IMR-90 (cell line): ENCODE data around the gene PYY. TPM values are rescaled to one million over a fixed set of nuclear protein-coding genes. Genes with fewer than 3 reads are reported as not detected.

Source experiments
- ATAC-seq: fragments of 200-7000 bp; cut with Tn5 transposase; 2 replicates; pipeline ENCODE4 v1.9.1; 2020; ENCODE audit warnings: low read depth, mild to moderate bottlenecking, moderate library complexity
- BruUV-seq: library from RNA; stranded (reverse); fragments of 400-500 nt; replicated peaks from 2 replicates; lab custom pipeline; 2021; lab: Mats Ljungman, UMichigan
- CTCF ChIA-PET: fragments of 300-600 bp; formaldehyde crosslinking; extraction: SDS; loops from one replicate; lab custom pipeline; 2021; ENCODE audit warnings: antibody characterized with exemption; lab: Yijun Ruan, JAX
- POLR2A ChIA-PET: fragments of 300-600 bp; sonication (Branson Sonifier 250); formaldehyde crosslinking; loops from one replicate; lab custom pipeline; 2022; ENCODE audit warnings: antibody characterized with exemption; ENCODE audit not compliant: unreplicated experiment; lab: Charles Lee
- DNase-seq: peaks from one replicate; pipeline ENCODE4 v3.0.0; 2013
- H2AFZ ChIP-seq: replicated peaks from 2 replicates; pipeline ENCODE3; 2013; ENCODE audit warnings: low read length, mild to moderate bottlenecking; ENCODE audit not compliant: poor library complexity
- H2AK5ac ChIP-seq: 2 replicates; pipeline ENCODE4 v1.6.1; 2013; ENCODE audit warnings: low read depth, low read length, inconsistent platforms
- H2AK9ac ChIP-seq: replicated peaks from 2 replicates; pipeline ENCODE3; 2013; ENCODE audit warnings: mild to moderate bottlenecking, low read depth, low read length, moderate library complexity; ENCODE audit not compliant: poor library complexity
- H2BK120ac ChIP-seq: 2 replicates; pipeline ENCODE4 v1.6.1; 2013; ENCODE audit warnings: low read depth, low read length, inconsistent platforms
- H2BK15ac ChIP-seq: 3 replicates; pipeline ENCODE4 v1.6.1; 2013; ENCODE audit warnings: low read depth, low read length, inconsistent platforms
- H2BK20ac ChIP-seq: 2 replicates; pipeline ENCODE4 v1.6.1; 2013; ENCODE audit warnings: low read depth, mild to moderate bottlenecking, inconsistent platforms, low read length, moderate library complexity
- H2BK5ac ChIP-seq: 2 replicates; pipeline ENCODE4 v1.6.1; 2013; ENCODE audit warnings: mild to moderate bottlenecking, low read depth, low read length, inconsistent platforms; ENCODE audit not compliant: poor library complexity, severe bottlenecking
- H3K14ac ChIP-seq: replicated peaks from 2 replicates; pipeline ENCODE4 v1.6.1; 2013; ENCODE audit warnings: low read depth, low read length, inconsistent platforms
- H3K18ac ChIP-seq: 2 replicates; pipeline ENCODE4 v1.6.1; 2013; ENCODE audit warnings: low read depth, low read length, control low read depth
- H3K23ac ChIP-seq: 2 replicates; pipeline ENCODE4 v1.6.1; 2013; ENCODE audit warnings: low read depth, low read length, inconsistent platforms
- H3K27ac ChIP-seq: 2 replicates; pipeline ENCODE4 v1.5.1; 2013; ENCODE audit warnings: mild to moderate bottlenecking, control low read depth, low read length; ENCODE audit not compliant: insufficient read depth
- H3K27me3 ChIP-seq: 2 replicates; pipeline ENCODE4 v1.6.1; 2013; ENCODE audit warnings: low read length; ENCODE audit not compliant: control insufficient read depth, insufficient read depth
- H3K36me3 ChIP-seq: 2 replicates; pipeline ENCODE4 v1.6.1; 2013; ENCODE audit warnings: low read length, mixed read lengths; ENCODE audit not compliant: control insufficient read depth, insufficient read depth
- H3K4ac ChIP-seq: 2 replicates; pipeline ENCODE4 v1.6.1; 2013; ENCODE audit warnings: low read depth, low read length, inconsistent platforms
- H3K4me1 ChIP-seq: 2 replicates; pipeline ENCODE4 v1.6.1; 2013; ENCODE audit warnings: low read length, mixed read lengths; ENCODE audit not compliant: control insufficient read depth, insufficient read depth
- H3K4me2 ChIP-seq: 2 replicates; pipeline ENCODE4 v1.6.1; 2013; ENCODE audit warnings: low read depth, mild to moderate bottlenecking, control low read depth, low read length, moderate library complexity
- H3K4me3 ChIP-seq: 2 replicates; pipeline ENCODE4 v1.5.1; 2013; ENCODE audit warnings: low read depth, mild to moderate bottlenecking, control low read depth, low read length, moderate library complexity; ENCODE audit not compliant: insufficient read depth
- H3K56ac ChIP-seq: 2 replicates; pipeline ENCODE4 v1.6.1; 2013; ENCODE audit warnings: low read length, inconsistent platforms; ENCODE audit not compliant: insufficient read depth; ENCODE audit errors: extremely low read depth
- H3K79me1 ChIP-seq, 2 experiments: 2 replicates each; pipeline ENCODE4 v1.6.1; 2013; ENCODE audit warnings: low read length in 2 of 2, inconsistent platforms in 1 of 2, low read depth in 1 of 2
- H3K9ac ChIP-seq: 2 replicates; pipeline ENCODE4 v1.6.1; 2013; ENCODE audit warnings: low read depth, low read length, control low read depth
- H3K9me1 ChIP-seq: 2 replicates; pipeline ENCODE4 v1.6.1; 2013; ENCODE audit warnings: low read length, inconsistent platforms; ENCODE audit not compliant: insufficient read depth
- H3K9me3 ChIP-seq: 2 replicates; pipeline ENCODE4 v1.6.1; 2013; ENCODE audit warnings: low read length; ENCODE audit not compliant: control insufficient read depth, insufficient read depth
- H4K20me1 ChIP-seq: 2 replicates; pipeline ENCODE4 v1.6.1; 2013; ENCODE audit warnings: low read length, inconsistent platforms; ENCODE audit not compliant: insufficient read depth
- H4K5ac ChIP-seq: 2 replicates; pipeline ENCODE4 v1.6.1; 2013; ENCODE audit warnings: mild to moderate bottlenecking, low read depth, low read length, control low read depth
- H4K8ac ChIP-seq, 2 experiments: 2 replicates each; pipeline ENCODE4 v1.6.1; 2013; ENCODE audit warnings: low read depth in 2 of 2, low read length in 2 of 2, control low read depth in 1 of 2, inconsistent platforms in 1 of 2
- H4K91ac ChIP-seq: 2 replicates; pipeline ENCODE4 v1.6.1; 2013; ENCODE audit warnings: low read depth, low read length, inconsistent platforms; ENCODE audit not compliant: insufficient read depth
- BHLHE40 ChIP-seq: fragments of 150-350 bp; IDR thresholded peaks from 2 replicates; pipeline ENCODE4 v1.6.1; 2016; ENCODE audit warnings: mild to moderate bottlenecking, low read depth, low read length
- CEBPB ChIP-seq: IDR thresholded peaks from 2 replicates; pipeline ENCODE4 v1.6.1; 2012; ENCODE audit warnings: low read depth, low read length, improper control_type of control experiment
- CHD1 ChIP-seq: IDR thresholded peaks from 2 replicates; pipeline ENCODE4 v1.6.1; 2012; ENCODE audit warnings: low read depth, low read length, improper control_type of control experiment
- CTCF ChIP-seq: conservative IDR thresholded peaks from 2 replicates; pipeline ENCODE4 v1.5.1; 2012; ENCODE audit warnings: mild to moderate bottlenecking, low read depth, low read length, improper control_type of control experiment
- ELK1 ChIP-seq: fragments of 150-350 bp; IDR thresholded peaks from 2 replicates; pipeline ENCODE4 v1.6.1; 2016; ENCODE audit warnings: low read depth, mild to moderate bottlenecking, low read length, moderate library complexity, borderline replicate concordance
- FOS ChIP-seq: fragments of 150-350 bp; IDR thresholded peaks from 2 replicates; pipeline ENCODE4 v1.6.1; 2016; ENCODE audit warnings: low read depth, low read length
- MXI1 ChIP-seq: IDR thresholded peaks from 2 replicates; pipeline ENCODE4 v1.6.1; 2012; ENCODE audit warnings: low read depth, mild to moderate bottlenecking, low read length, moderate library complexity, borderline replicate concordance
- NFE2L2 ChIP-seq: fragments of 150-350 bp; IDR thresholded peaks from 2 replicates; pipeline ENCODE4 v1.6.1; 2016; ENCODE audit warnings: low read depth, mild to moderate bottlenecking, low read length
- POLR2A ChIP-seq: IDR thresholded peaks from 2 replicates; pipeline ENCODE4 v1.6.1; 2012; ENCODE audit warnings: mild to moderate bottlenecking, low read depth, low read length
- RAD21 ChIP-seq: IDR thresholded peaks from 2 replicates; pipeline ENCODE4 v1.6.1; 2012; ENCODE audit warnings: low read length, improper control_type of control experiment
- RCOR1 ChIP-seq: IDR thresholded peaks from 2 replicates; pipeline ENCODE4 v1.6.1; 2012; ENCODE audit warnings: mild to moderate bottlenecking, low read length, improper control_type of control experiment; ENCODE audit not compliant: insufficient replicate concordance
- RFX5 ChIP-seq: IDR thresholded peaks from 2 replicates; pipeline ENCODE4 v1.8.0; 2012; ENCODE audit warnings: low read depth, mild to moderate bottlenecking, low read length, moderate library complexity
- SMC3 ChIP-seq: fragments of 150-350 bp; IDR thresholded peaks from 2 replicates; pipeline ENCODE4 v1.6.1; 2016; ENCODE audit warnings: low read depth, mild to moderate bottlenecking, antibody characterized with exemption, low read length, moderate library complexity
- WGBS, 2 experiments: methylation state at CpG; one replicate each; pipeline versions ENCODE4 v1.1.5 to v1.1.7; 2013; ENCODE audit warnings: missing lambda C conversion rate in 2 of 2; ENCODE audit not compliant: insufficient read length in 1 of 2; ENCODE audit errors: extremely low coverage in 2 of 2; 5-methylcytosine and 5-hydroxymethylcytosine counted together
- dilution Hi-C: fragments of 300-500 bp; cut with HindIII; formaldehyde crosslinking; loops from one replicate; pipeline ENCODE4 v1.14.3; 2018; ENCODE audit warnings: low sequenced_read_pairs; ENCODE audit not compliant: unreplicated experiment
- in situ Hi-C: fragments of 300-500 bp; cut with MboI; formaldehyde crosslinking; loops from 3 replicates; pipeline ENCODE4 v1.14.3; 2019; ENCODE audit warnings: low sequenced_read_pairs, inconsistent platforms, mixed read lengths
- intact Hi-C: fragments of 100-400 bp; cut with micrococcal nuclease; formaldehyde crosslinking; loops from 2 replicates; pipeline ENCODE4 v1.10.0; 2022
- polyA plus RNA-seq, 3 experiments: library from polyadenylated mRNA; depleted of rRNA; stranded (reverse); fragments of >200 nt; gene quantifications; 2 replicates each; pipeline ENCODE4 v1.2.3, GENCODE V29; 2012; ENCODE audit warnings: low replicate concordance in 1 of 3
- total RNA-seq: library from RNA; depleted of rRNA; stranded (reverse); fragments of >200 nt; gene quantifications from 2 replicates; pipeline ENCODE4 v1.2.3, GENCODE V29; 2012

The PYY gene
- total and polyA plus RNA-seq, 2 of the 4 experiments (the other 2 are of a cell fraction) = not detected

DNA sequence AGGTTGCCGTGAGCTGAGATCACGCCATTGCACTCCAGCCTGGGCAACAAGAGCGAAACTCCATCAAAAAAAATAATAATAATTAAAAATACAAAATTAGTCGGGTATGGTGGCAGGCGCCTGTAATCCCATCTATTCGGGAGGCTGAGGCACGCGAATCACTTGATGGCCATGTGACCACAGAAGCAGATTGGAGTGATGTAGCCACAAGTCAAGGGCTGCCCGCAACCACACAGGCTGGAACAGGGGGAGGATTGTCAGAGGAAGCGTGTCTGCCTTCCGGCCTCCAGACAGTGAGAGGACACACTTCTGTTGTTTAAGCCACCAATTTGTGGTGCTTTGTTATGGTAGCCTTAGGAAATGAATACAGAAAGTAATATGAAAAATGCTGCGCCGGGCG is 38.9 kb upstream of the PYY start:
- Histone ChIP-seq H3K27ac (no peak overlapping the region), H2AFZ (no peak overlapping the region), H3K4me2 (no peak overlapping the region), H2AK9ac (no peak overlapping the region), H3K79me1 (no peaks in the 10 kb centered on the region), H4K5ac (no peak overlapping the region), H3K4ac (no peak overlapping the region), H2BK5ac (no peak overlapping the region), H2BK15ac (no peak overlapping the region), H3K18ac (no peak overlapping the region), H4K20me1 (no peaks in the 10 kb centered on the region), H3K14ac (no peak overlapping the region), H3K9me1 (no peaks in the 10 kb centered on the region), H3K9ac (no peak overlapping the region), H3K9me3 (no peaks in the 10 kb centered on the region), H3K4me3 (no peak overlapping the region), H2BK120ac (no peak overlapping the region), H3K4me1 (no peaks in the 10 kb centered on the region), H3K56ac (no peak overlapping the region), H3K27me3 (peaks cover 26% of the 10 kb centered on the region), H3K36me3 (no peaks in the 10 kb centered on the region), H4K91ac (no peak overlapping the region), H3K23ac (no peak overlapping the region), H4K8ac (no peak overlapping the region), H2AK5ac (no peak overlapping the region), H2BK20ac (no peak overlapping the region)
- in situ Hi-C loops = no loop called here
- dilution Hi-C loops = no loop called here
- TF ChIP-seq RCOR1 (no peak), CHD1 (no peak), POLR2A (no peak), FOS (no peak), CTCF (no peak), BHLHE40 (no peak), RAD21 (no peak), CEBPB (no peak), SMC3 (no peak), ELK1 (no peak), NFE2L2 (no peak), MXI1 (no peak), RFX5 (no peak)
- no peak for DNase-seq
- no peak for ATAC-seq
- WGBS, 2 experiments = 91% methylated on average over 5 of the region's 14 CpGs; no CpG with 5 or more reads in 1 of the 2 experiments
- BruUV-seq = no TSS peak
- intact Hi-C loops = no loop called here
- ChIA-PET CTCF (interaction anchor here (0.7 to 2.4 kb wide), 2 partner anchors 49 to 99 kb away, joined by 3 to 11 read pairs; no protein-coding TSS in a partner anchor), POLR2A (no interaction called here)
